Activated T-cell treated with anti-CD3 and anti-CD28 coated beads for 4 hours (primary cell): ENCODE data around the gene NMT2.
A peak's percentile ranks its signal among the peaks of the same experiment; 100 is the strongest.
"Not testable (repeated sequence)": the region's sequence is repeated elsewhere in the genome, so short reads cannot be mapped to it uniquely, and the experiment has no call there.

Experiments used
- DNase-seq: peaks from one replicate; pipeline ENCODE4 v3.0.0-alpha.2; 2020

The NMT2 gene

DNA sequence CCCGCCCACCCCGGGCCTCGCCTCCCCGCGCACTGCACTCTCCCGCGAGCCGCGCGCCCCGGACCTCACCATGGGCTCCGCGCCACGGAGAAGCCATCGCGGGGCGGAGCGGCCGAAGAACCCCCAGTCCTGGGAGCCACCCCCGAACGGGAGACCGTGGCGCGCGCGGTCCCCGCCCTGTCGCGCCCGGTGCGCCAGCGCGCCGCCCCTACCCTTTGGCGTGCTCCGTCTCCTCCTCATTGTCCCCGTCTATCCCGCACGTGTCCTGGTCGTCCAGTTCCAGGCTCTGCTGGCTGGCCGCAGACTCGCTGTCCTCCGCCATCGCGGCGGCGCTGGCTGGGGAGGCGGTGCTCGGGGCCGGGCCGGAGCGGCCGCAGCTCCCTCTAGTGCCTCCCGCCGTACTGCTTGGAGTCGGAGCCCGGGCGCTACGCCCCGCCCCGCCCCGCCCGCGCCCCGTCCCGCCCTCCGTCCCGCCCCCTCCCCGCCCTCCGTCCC is at the start of gene NMT2:
TSS of gene NMT2 (minus strand) at position 403 of the 495 bp plus-strand sequence. CDS start at position 322, 81 bp downstream.
- DNase-seq = no peak

DNA sequence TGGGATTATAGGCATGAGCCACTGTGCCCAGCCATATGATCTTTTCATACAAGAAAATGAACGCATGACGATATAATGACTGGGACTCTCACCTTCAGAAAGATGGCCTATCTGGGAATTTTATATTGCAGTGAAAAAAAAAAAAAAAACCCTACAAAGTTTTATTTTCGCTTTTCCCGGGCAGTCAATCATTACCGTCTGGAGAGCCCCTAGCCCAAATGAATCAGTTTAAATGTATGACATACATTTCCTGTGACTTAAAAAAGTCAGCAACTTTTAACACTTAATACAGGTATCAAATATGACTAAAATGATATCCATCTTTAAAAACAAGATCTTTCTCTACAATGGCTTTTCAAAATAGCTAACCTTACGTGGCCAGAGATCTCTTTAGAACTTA is 48.2 kb upstream of the NMT2 start:
- DNase-seq = no peak

DNA sequence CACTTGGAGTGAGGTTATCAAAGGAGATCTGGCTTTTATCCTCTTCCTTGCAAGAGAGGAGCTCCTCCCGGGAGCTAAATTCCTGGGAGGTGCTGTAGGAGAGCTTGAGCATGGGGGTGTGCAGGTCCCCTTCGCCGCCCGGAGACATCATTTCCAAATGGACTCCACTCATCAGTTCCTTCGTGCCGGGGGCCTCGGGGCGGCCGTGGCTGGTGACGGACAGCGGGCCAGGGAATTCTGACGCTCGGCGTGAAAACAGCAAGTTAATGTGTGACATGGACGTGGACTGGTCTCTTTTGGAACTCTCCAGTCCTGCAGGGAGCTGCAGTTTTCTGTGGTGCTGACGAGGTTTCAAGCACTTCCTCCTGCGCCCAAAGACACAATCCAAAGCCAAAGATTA is 45.7 kb upstream of the NMT2 start:
- no peak for DNase-seq

DNA sequence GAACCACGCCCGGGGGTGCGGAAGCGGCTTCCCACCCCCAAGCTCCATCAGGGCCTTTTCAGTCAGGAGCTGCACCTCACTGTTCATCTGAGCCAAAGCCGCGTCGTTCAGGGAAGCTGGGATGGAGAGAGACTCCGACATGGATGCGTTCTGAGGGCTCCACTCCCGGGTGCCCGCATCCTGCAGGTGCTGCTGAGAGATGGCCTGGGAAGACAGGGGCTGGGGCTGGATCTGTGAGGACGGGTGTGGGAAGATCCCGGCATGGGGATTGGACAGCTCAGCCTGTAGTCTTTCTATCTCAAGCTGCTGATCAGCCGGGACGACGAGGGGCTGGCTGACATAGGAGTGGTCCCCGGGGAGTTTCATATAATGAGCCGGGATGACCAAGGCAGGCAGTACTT is 45.0 kb upstream of the NMT2 start:
- no peak for DNase-seq

DNA sequence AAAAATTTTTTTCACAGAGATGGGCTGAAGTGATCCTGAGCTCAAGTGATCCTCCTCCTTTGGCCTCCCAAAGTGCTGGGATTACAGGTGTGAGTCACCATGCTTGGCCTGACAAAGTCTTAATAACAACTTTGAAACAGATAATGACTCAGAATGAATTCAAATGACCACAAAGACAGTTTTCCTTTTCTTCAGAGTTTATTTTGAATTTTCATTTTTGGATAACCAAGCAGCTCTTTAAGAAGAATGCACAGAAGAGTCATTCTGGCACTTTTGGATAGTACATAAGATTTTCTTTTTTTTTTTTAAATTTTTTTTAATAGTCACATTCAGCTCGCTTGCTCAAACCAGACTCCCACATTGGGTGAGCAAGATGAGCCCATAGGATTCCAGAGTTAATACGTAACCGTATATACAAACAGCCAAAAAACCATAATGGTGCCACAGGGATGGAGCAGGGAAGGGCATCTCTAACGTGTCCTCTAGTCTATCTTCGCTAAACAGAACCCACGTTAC is 43.0 kb upstream of the NMT2 start:
- no peak for DNase-seq

DNA sequence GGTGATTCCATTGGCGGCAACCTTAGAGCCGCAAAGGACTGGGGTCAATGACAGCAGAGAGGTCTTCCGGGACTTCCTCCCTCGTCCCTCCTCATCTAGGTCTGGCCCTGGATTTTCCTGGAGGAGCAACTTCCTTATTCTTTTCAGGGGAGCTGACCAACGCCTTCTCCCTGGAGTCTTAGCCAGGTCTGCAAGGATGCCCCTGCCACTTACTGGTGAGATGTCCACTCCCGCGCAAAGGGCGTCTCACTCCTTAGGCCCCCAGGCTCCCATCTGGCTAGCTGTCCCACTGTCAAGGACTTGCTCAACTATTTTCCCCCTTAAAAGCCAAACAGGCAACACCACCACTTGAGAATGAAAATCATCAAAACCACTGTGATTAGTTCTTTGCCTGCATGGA is 42.0 kb upstream of the NMT2 start:
- DNase-seq = no peak

DNA sequence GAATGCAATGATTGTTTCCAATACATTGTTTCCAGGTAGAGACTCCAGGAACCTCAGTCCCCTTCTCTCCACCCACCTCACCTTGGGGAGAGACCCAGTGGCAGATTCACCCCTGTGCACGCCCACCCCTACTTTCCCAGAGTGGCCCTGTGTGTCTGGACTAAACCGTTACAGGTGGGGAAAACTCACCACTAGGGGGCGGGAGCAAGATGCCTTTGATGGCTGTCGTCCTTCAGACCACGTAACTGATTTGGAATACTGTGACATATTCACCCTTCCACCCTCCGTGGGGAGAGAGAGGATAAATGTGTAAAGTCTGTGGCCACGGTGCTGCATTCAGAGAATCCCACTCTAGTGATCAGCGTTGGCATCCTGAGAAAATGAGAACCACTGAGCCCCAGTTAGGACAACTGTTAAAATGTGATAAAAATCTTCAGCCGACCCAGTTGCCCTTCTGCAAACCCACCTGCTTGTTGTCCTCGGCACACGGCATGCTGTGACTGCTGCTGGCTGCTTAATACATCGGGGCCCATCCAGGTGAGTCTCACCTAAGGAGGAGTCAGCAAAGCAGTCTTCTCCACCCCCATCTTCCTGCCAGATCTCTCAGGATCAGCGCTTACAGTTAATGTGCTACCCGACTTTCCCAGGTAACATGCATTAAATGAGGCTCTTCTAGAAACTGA is 41.5 kb upstream of the NMT2 start:
- peak; percentile 83 for DNase-seq

DNA sequence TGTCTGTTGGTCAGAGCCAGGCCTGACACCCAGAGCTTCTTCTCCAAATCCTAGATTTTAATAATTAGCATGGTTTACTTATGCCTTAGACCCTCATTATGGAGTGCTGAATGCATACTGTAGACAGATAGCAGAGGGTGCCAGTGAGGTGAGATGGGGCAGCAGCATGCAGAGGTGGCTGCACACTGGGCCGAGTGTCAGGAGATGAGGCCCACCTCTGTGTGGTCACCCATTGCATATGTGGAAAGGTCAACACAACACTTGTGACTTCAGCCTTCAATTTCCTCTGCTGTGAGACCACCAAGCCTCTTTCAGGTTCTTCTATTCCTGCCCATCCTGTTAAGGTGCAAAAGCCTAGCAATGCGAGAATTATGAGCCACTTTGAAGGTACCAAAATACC is 39.7 kb upstream of the NMT2 start:
- DNase-seq = no peak

DNA sequence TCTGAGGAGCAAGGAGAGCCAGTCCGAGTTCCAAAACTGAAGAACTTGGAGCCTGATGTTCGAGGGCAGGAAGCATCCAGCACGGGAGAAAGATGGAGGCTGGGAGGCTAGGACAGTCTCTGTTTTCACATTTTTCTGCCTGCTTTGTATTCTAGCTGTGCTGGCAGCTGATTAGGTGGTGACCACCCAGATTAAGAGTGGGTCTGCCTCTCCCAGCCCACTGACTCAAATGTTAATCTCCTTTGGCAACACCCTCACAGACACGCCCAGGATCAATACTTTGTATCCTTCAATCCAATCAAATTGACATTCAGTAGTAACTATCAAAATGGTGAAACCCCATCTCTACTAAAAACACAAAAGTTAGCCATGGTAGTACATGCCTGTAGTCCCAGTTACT is 38.9 kb upstream of the NMT2 start:
- DNase-seq = not testable (repeated sequence)

DNA sequence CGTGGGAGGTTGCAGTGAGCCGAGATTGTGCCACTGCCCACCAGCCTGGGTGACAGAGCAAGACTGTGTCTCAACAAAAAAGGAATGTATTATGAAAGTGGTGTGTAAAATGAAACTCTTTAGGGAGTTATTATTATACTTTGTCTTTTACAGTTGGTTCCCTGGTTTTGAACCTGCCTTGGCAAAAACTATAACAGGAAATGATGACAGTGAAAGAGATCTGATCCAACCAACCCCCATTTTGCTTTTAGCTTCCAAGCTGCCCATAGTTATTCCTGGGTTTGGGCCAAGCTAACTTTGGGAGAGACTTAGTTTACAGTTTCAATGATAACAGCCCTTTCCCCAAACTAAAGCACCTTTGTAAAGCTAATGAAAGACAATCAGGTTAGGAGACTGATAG is 34.1 kb upstream of the NMT2 start:
- DNase-seq = no peak

DNA sequence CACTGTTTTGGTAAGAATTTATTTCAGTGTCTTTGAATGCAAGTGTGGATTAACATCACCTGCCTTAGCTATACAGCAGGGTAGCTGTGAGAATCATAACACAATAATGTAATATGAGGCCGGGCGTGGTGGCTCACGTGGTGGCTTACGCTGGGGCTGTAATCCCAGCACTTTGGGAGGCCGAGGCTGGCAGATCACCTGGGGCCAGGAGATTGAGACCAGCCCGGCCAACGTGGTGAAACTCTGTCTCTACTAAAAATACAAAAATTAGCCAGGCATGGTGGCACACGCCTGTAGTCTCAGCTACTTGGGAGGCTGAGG is 33.8 kb upstream of the NMT2 start:
- DNase-seq = not testable (repeated sequence)

DNA sequence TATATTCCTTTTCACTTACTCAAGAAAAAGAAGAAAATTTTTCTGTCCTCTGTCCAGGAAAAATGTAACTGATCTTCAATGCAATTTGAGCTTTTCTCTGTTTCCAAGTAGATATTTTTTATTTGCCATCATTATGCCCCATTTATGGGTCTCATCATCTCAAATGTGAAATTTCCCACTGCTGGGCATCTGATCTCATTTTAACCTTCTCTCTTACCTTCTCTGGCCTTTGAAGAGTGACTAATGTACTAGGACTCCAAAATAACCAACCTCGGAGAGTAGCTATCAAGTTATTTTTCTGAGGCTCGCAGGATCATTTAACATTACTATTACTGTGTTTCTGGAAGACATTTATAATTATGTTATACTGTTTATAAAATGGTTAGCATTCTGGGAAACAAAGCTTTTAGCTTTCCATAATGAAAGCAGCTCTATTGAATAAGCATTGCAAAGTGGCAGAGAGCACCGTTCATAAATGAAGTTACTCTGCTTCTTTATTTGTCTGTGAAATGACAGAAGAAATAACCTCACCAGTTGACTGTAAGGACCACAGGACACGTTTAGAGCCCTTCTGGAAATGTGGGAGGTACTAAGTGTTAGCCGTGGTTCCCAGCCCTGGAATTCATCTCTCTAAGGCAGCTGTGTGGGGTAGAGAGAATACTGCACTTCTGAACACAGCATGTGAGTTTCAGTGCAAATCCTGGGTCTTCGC is 33.3 kb upstream of the NMT2 start:
- no peak for DNase-seq

DNA sequence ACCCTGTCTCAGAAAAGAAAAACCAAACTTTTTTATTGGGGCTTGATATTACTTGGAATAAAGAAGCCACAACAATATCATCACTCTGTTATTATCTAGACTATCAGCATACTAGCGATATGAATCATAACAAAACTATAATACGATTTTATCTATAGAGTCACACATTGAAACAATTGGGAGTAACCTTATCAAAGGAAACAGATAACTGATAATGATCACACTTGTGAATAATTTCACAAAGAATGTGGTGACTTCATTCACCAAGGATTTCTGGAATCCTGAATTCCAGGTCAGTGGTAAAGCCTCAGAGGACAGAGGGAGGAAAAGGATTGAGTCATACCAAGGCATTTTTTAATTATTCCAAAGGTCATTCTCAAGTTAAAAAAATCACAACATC is 32.1 kb upstream of the NMT2 start:
- DNase-seq = no peak

DNA sequence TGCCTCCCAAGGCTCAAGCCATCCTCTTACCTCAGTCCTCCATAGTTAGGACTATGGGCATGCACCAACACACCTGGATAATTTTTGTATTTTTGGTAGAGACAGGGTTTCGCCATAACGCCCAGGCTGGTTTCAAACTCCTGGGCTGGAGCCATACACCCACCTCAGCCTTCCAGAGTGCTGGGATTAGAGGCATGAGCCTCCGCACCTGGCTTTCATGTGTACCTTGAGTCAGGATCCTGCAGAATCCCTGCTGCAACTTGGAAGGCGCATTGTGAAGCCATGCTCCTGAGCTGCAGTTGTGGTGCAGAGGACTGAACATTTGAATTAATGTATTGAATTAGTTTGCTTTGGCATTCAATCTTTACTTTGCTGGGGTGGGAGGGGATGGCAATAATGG is 29.4 kb upstream of the NMT2 start:
- no peak for DNase-seq

DNA sequence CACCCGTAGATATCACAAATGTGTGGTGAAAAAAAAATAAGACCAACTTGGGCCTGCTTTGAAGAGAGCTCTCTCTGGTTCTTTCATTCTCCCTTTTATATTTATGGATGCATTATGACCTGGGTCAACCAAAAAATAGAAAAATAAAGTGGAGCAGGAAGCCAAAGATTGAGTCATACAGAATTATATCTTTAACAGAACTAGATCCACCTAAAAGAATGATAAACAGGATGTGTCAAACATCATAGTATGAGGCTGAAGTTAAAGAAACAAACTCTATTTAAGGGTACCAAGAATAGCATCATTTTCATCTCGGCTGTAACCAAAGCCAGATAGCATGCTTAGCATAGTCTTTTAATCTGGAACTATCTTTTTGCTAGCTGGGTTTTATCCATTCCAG is 28.8 kb upstream of the NMT2 start:
- DNase-seq = no peak

DNA sequence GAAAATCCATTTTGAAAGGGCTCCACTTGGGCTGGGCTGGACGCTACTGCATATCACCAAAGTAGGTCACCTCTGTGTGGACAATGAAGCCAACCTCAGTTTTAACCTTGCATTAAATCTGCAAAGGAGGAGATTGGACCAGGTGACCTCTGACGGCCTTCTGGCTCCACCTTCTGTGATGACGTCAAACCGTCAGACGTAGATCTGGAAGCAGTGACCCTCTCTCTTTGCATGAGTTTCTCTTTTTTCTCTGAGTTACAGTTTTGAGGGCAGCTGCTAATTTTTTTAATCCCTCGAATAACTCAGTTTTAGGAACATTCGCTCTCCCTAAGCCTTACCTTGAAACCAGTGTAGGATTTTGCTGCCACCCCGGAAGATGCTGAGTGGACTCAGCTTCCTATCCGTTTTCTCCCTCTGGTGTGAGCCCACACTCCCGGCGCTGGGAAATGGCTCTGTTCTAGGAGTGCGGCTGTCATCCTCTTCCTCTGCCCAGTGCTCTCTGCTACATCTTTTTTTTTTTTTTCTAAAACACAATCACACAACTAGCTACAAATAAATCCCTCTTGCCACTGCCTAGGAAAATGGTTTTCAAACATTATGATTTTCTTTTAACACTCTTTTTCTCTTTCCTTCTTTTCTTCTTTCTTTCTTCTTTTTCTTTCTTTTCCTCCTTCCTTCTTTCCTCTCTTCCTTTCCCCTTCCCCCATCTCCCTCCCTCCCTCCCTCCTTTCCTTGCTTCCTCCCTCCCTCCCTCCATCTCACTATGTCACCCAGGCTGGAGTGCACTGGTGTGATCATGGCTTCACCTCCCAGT is 27.7 kb upstream of the NMT2 start:
- DNase-seq = no peak

DNA sequence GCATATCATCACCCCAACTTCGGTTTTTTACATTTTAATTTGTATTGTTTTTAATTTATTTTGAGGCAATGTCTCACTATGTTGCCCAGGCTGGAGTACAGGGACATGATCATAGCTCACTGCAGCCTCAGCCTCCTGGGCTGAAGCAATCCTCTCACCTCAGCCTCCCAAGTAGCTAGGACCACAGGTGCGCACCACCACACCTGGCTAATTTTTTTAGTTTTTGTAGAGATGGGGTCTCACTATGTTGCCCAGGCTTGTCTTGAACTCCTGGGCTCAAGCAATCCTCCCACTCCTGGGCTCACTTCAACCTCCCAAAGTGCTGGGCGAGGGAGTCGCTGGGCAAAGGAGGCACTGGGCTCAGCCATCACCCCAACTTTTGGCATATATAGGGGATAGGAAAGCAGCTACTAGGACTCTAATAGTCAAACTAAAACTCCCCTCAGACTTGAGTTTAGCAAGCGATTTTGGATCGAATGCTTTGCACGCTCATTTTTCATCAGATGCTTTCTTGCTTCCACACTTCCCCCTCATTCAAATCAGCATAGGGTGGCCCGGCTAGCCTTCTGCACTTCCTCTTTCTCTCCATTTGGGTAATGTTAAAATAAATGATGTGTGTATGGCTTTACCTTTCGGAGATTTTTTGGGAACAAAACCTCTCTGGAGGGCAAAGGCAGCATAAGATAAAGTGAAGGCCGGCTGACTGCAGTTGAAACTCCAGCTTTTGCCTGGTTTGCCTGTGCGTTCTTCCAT is 20.8 kb upstream of the NMT2 start:
- no peak for DNase-seq

DNA sequence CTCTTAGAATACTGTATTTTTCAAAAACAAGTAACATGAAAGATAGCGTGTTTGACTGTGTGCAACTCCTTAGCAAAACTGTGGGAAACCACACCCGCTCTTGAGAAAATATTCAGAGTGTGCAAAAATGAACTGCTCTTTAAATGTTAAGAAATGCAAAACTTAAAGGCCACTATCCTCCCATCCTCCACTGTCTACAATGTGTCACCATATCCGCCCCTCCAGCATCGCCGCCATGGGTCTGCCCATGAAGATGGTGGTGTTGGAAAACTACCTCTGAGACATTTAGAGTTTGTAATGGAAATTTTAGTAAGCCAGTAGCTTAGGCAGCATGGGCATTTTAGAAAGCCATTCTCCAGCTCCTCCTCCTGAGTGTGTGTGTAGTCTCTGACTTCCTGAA is 20.1 kb upstream of the NMT2 start:
- DNase-seq = no peak

DNA sequence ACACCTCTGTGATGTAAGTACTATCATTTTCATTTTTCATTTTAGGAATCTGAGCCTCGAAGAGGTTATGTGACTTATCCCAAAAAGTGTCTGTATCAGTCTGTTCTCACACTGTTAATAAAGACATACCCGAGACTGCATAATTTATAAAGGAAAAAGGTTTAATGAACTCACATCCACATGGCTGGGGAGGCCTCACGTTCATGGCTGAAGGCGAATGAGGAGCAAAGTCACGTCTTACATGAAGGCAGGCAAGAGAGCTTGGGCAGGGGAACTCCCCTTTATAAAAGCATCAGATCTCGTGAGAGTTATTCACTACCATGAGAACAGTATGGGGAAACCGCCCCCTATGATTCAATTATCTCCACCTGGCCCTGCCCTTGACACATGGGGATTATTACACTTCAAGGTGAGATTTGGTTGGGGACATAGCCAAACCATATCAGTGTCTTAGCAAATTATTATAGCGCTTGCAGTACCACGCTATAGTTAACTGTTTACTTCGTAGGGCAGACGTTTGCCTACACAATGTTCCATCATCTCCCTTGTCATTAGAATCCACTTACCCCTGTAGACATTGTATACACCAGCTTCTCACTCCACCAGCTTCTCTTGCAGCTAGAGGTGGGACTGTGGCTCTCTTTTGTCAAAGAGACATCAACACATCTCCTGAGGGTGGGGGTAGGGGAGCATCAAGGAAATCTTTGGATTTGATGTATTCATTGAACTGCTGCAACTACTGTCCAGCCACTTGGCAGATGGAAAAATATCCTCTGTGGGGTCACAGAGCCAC is 15.4 kb upstream of the NMT2 start:
- DNase-seq = no peak

DNA sequence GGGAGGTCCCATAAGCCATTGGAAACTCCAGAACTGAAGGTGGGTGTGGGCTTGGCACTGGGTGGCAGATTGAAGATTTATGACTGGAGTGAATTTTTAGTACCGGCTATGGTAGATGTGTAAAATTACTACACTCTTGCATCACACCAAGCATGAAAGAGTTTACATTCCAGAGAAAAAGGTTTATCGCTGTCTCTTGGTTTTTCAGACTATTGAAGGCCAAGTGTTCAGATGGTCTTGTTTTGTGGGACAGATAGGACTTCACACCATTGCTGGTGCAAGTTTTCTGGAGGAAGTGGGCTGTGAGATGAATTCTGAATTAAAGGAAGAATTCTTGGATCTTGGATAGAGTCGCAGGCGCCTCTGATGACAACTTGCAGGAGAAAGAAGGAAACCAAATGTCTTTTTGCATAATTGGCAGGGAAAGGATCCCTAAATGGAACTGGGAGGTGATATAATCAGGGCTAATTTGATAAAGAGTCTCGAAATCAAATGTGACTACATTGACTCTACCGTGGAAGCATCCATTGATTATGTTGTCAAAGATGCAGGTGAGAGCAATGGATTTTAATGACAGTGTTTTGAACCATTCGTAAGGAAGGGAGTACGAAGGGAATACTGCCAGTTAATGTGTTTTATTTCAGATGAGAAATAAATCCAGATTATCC is 14.2 kb upstream of the NMT2 start:
- no peak for DNase-seq

DNA sequence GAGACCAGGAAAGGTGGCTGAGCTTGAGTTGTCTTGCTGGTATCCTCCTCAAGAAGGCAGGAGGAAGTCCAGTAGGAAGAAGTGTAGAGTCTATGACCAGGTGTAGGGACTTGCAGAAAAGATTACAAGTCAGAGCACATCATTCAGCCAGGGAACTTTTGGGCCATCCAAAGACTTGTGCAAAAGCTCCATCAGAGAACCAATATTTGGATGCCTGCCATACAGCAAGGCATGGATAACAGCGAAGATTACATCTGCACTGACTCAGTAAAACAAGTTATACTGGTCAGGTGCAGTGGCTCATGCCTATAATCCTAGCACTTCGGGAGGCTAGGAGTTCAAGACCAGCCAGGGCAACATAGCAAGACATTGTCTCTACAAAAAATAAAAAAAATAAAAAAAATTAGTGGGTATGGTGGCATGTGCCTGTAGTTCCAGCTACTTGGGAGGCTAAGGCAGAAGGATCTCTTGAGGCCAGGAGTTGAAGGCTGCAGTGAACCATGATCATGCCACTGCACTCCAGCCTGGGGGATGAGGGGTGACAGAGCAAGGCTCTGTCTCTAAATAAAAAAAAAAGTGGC is 13.2 kb upstream of the NMT2 start:
- DNase-seq = no peak
